ENCODE results near the gene NKX6-1. TPM values are rescaled to one million over a fixed set of nuclear protein-coding genes. Genes with fewer than 3 reads are reported as not detected.

The NKX6-1 gene
- total and polyA plus RNA-seq, 9 of the 15 experiments (the other 6 are each of a cell fraction or from before 2014, with no cell fraction given), result not detected

DNA sequence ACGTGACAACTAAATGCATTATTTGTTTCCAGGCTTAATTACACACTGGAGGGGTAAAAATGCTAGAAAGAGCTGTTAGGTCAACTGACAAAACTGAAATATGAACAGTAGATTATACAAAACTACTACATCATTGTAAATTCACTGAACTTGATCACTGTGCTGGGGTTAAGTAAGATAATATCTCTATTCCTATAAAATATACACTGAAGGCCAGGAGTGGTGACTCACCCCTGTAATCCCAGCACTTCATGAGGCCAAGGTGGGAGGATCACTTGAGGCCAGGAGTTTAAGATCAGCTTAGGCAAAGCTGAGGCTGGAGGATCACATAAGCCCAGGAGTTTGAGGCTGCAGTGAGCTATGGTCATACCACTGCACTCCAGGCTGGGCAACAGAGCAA lies 31.8 kb upstream of the NKX6-1 start:
- no peak overlapping the region for H3K27ac ChIP-seq (ENCODE audit: extremely low read depth, low read depth, low read length)
- intact Hi-C loops (cut with micrococcal nuclease), result no loop called here
- H3K9me1 ChIP-seq (ENCODE audit: control insufficient read depth, insufficient read depth, low read length), result no peaks in the 10 kb centered on the region
- H3K36me3 ChIP-seq (ENCODE audit: control insufficient read depth, insufficient read depth, low read length), result no peaks in the 10 kb centered on the region
- CTCF ChIA-PET (ENCODE audit: low intra/inter-chr PET ratio), result no interaction called here
- H2AFZ ChIP-seq (ENCODE audit: low read depth, low read length), result no peak overlapping the region
- H4K20me1 ChIP-seq (replicated peaks; ENCODE audit: control insufficient read depth, insufficient read depth, low read length), result no peaks in the 10 kb centered on the region
- TF ChIP-seq ZNF764 (CRISPR knock-in tag; IDR thresholded peaks at IDR 0.05; ENCODE audit: low read depth) (no peak), PHF21A (IDR thresholded peaks at IDR 0.05; ENCODE audit: borderline replicate concordance, low read depth) (no peak), CC2D1A (IDR thresholded peaks at IDR 0.05) (no peak), GATA2 (CRISPR knock-in tag; IDR thresholded peaks at IDR 0.05) (no peak), SNAPC5 (CRISPR knock-in tag; IDR thresholded peaks at IDR 0.05) (no peak)
- no peaks in the 10 kb centered on the region for H3K9me3 ChIP-seq (replicated peaks; ENCODE audit: control insufficient read depth, insufficient read depth, low read depth, low read length)
- no peak overlapping the region for H3K9ac ChIP-seq (ENCODE audit: insufficient read depth in 1 of 2, low read depth in 2 of 2, low read length in 2 of 2)
- POLR2A ChIA-PET, result no interaction called here
- no peaks in the 10 kb centered on the region for H3K79me2 ChIP-seq (ENCODE audit: control insufficient read depth, insufficient read depth, low read length)
- no peak for ATAC-seq
- no TSS peak for BruUV-seq (replicated peaks)
- H3K4me2 ChIP-seq (ENCODE audit: insufficient read depth, low read length), result no peak overlapping the region
- DNase-seq (ENCODE audit: extremely low read depth in 1 of 4, low spot score in 3 of 4), result no peak
- H3K4me3 ChIP-seq, result no peak overlapping the region
- 0% methylated on average over 1 of the region's 1 CpG for WGBS (ENCODE audit: insufficient coverage, low coverage, missing lambda C conversion rate)
- FAIRE-seq, result no peak
- in situ Hi-C loops (cut with MboI), result no loop called here
- no peaks in the 10 kb centered on the region for H3K4me1 ChIP-seq (replicated peaks in 1 of 2; ENCODE audit: control insufficient read depth in 2 of 2, insufficient read depth in 2 of 2, low read length in 2 of 2)
- no peaks in the 10 kb centered on the region; a peak in 1 of 5 replicates for H3K27me3 ChIP-seq (ENCODE audit: control insufficient read depth in 2 of 2, insufficient read depth in 2 of 2, low read length in 2 of 2)

DNA sequence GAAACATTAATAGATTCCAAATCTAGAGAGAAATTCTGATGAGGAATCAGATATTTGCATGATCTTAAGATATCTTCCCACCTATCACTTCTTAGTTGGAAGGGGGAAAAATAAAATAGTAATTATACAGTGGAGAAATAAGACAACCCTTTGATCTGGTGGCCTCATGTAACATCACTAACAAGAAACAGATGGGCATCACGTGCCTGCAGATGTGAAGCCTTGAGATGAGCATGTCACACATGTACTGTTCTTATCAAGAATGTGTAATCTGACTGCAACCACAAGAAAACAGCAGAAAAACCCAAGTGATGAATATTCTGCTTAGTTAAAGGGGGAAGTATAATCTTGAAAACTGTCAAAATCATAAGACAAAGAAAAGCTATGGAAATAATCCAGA lies 31.4 kb upstream of the NKX6-1 start:
- Histone ChIP-seq H3K79me2 (ENCODE audit: control insufficient read depth, insufficient read depth, low read length) (no peaks in the 10 kb centered on the region), H3K27me3 (ENCODE audit: control insufficient read depth in 2 of 2, insufficient read depth in 2 of 2, low read length in 2 of 2) (no peaks in the 10 kb centered on the region; a peak in 1 of 5 replicates), H3K4me2 (ENCODE audit: insufficient read depth, low read length) (no peak overlapping the region), H3K4me1 (replicated peaks in 1 of 2; ENCODE audit: control insufficient read depth in 2 of 2, insufficient read depth in 2 of 2, low read length in 2 of 2) (no peaks in the 10 kb centered on the region), H3K9me3 (replicated peaks; ENCODE audit: control insufficient read depth, insufficient read depth, low read depth, low read length) (no peaks in the 10 kb centered on the region), H2AFZ (ENCODE audit: low read depth, low read length) (no peak overlapping the region), H3K27ac (ENCODE audit: extremely low read depth, low read depth, low read length) (no peak overlapping the region), H3K36me3 (ENCODE audit: control insufficient read depth, insufficient read depth, low read length) (no peaks in the 10 kb centered on the region), H4K20me1 (replicated peaks; ENCODE audit: control insufficient read depth, insufficient read depth, low read length) (no peaks in the 10 kb centered on the region), H3K9me1 (ENCODE audit: control insufficient read depth, insufficient read depth, low read length) (no peaks in the 10 kb centered on the region), H3K4me3 (no peak overlapping the region), H3K9ac (ENCODE audit: insufficient read depth in 1 of 2, low read depth in 2 of 2, low read length in 2 of 2) (no peak overlapping the region)
- intact Hi-C loops (cut with micrococcal nuclease) (no loop called here), in situ Hi-C loops (cut with MboI) (no loop called here)
- DNase-seq (ENCODE audit: extremely low read depth in 1 of 4, low spot score in 3 of 4), result no peak
- BruUV-seq (replicated peaks), result no TSS peak
- no peak for ATAC-seq
- ChIA-PET CTCF (ENCODE audit: low intra/inter-chr PET ratio) (no interaction called here), POLR2A (no interaction called here)
- FAIRE-seq, result no peak
- 0% methylated on average over 1 of the region's 1 CpG for WGBS (ENCODE audit: insufficient coverage, low coverage, missing lambda C conversion rate)
- TF ChIP-seq POLR2A (conservative IDR thresholded peaks at IDR 0.05) (no peak), ASH1L (IDR thresholded peaks at IDR 0.05; ENCODE audit: borderline replicate concordance, low read depth, partially characterized antibody) (no peak), MTA3 (IDR thresholded peaks at IDR 0.05; ENCODE audit: borderline replicate concordance) (no peak), BRD4 (IDR thresholded peaks at IDR 0.05) (no peak), TCF3 (CRISPR knock-in tag; IDR thresholded peaks at IDR 0.05) (no peak)
- TF ChIP-seq, protein P1, sequence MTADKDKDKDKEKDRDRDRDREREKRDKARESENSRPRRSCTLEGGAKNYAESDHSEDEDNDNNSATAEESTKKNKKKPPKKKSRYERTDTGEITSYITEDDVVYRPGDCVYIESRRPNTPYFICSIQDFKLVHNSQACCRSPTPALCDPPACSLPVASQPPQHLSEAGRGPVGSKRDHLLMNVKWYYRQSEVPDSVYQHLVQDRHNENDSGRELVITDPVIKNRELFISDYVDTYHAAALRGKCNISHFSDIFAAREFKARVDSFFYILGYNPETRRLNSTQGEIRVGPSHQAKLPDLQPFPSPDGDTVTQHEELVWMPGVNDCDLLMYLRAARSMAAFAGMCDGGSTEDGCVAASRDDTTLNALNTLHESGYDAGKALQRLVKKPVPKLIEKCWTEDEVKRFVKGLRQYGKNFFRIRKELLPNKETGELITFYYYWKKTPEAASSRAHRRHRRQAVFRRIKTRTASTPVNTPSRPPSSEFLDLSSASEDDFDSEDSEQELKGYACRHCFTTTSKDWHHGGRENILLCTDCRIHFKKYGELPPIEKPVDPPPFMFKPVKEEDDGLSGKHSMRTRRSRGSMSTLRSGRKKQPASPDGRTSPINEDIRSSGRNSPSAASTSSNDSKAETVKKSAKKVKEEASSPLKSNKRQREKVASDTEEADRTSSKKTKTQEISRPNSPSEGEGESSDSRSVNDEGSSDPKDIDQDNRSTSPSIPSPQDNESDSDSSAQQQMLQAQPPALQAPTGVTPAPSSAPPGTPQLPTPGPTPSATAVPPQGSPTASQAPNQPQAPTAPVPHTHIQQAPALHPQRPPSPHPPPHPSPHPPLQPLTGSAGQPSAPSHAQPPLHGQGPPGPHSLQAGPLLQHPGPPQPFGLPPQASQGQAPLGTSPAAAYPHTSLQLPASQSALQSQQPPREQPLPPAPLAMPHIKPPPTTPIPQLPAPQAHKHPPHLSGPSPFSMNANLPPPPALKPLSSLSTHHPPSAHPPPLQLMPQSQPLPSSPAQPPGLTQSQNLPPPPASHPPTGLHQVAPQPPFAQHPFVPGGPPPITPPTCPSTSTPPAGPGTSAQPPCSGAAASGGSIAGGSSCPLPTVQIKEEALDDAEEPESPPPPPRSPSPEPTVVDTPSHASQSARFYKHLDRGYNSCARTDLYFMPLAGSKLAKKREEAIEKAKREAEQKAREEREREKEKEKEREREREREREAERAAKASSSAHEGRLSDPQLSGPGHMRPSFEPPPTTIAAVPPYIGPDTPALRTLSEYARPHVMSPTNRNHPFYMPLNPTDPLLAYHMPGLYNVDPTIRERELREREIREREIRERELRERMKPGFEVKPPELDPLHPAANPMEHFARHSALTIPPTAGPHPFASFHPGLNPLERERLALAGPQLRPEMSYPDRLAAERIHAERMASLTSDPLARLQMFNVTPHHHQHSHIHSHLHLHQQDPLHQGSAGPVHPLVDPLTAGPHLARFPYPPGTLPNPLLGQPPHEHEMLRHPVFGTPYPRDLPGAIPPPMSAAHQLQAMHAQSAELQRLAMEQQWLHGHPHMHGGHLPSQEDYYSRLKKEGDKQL (CRISPR knock-in tag; IDR thresholded peaks at IDR 0.05; ENCODE audit: borderline replicate concordance), result no peak
- TF ChIP-seq, protein P2, sequence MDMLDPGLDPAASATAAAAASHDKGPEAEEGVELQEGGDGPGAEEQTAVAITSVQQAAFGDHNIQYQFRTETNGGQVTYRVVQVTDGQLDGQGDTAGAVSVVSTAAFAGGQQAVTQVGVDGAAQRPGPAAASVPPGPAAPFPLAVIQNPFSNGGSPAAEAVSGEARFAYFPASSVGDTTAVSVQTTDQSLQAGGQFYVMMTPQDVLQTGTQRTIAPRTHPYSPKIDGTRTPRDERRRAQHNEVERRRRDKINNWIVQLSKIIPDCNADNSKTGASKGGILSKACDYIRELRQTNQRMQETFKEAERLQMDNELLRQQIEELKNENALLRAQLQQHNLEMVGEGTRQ (CRISPR knock-in tag; IDR thresholded peaks at IDR 0.05), result peak; percentile 21; the same call in 1 of the 2 replicates
